Urothelium cell line (cell line): ENCODE measurements around the gene UQCRC2.
"Not testable (repeated sequence)": the region's sequence is repeated elsewhere in the genome, so short reads cannot be mapped to it uniquely, and the experiment has no call there.

Source experiments
- DNase-seq: peaks from one replicate; pipeline ENCODE4 v3.0.0; 2011; ENCODE audit warnings: low spot score, mixed read lengths
- FAIRE-seq: peaks from 2 replicates; lab custom pipeline; 2011; peaks lifted over from hg19 to GRCh38; lab: Jason Lieb, UNC

UQCRC2 gene

GRCh38 chr16:22007509-22008214, 54.5 kb downstream of the UQCRC2 start, which contains the start of gene MOSMO:
Gene MOSMO, plus strand, starts transcription at chr16:22008111. Its CDS starts 191 bp downstream, at chr16:22008302.
- no peak for FAIRE-seq
- peak; percentile 79 for DNase-seq

GRCh38 chr16:22008215-22009059, 55.3 kb downstream of the UQCRC2 start:
- DNase-seq (no peak), FAIRE-seq (no peak)

- no peak for FAIRE-seq
- DNase-seq, result no peak
Observed at GRCh38 chr16:22010902-22011301, 57.7 kb downstream of the UQCRC2 start.

DNA sequence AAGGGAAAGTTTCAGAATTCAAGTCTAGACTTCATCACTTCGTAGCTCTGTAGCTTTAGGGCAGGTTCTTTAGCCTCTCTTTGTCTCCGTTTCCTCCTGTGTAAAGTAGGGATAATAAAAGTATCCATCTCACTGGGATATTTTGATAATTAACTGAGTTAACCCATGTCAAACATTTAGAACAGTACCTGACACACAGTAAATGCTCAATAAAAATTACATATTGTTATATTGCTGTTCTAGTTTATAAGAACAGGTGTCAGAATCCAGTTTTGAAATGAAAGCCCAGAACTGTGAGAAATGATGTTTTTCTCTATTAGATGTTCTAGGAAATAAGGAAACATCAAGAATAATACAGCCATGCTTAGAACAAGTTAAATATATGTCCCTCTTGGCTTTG, 59.1 kb downstream of the UQCRC2 start:
- no peak for FAIRE-seq

DNA sequence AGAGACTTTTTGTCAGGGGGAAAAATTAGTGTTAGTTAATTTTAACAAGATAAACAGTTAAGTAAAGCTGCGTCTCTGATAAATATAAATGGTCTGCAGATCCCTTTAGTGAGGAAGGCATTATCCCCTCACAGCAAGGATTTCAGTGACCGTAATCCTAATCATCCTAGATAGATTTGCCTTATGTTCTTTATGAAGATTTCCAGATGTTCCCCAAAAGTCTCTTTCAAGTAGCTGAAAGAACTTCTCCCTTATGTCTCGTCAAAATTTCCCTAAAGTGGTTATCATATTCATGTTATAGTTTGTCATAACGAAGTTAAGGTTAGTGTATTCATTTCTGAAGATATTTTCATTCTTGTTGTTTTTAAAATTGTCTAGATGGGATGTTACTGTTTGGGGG, 60.3 kb downstream of the UQCRC2 start:
- DNase-seq, result no peak
- FAIRE-seq, result no peak

More for the DNA sequence above, 59.1 kb downstream of the UQCRC2 start:
- DNase-seq, result no peak

- no peak for FAIRE-seq
- DNase-seq, result no peak
Observed at GRCh38 chr16:22014271-22014873, 61.2 kb downstream of the UQCRC2 start.

- DNase-seq, result no peak
- FAIRE-seq, result no peak
Observed at GRCh38 chr16:22016927-22017326, 63.8 kb downstream of the UQCRC2 start.

DNA sequence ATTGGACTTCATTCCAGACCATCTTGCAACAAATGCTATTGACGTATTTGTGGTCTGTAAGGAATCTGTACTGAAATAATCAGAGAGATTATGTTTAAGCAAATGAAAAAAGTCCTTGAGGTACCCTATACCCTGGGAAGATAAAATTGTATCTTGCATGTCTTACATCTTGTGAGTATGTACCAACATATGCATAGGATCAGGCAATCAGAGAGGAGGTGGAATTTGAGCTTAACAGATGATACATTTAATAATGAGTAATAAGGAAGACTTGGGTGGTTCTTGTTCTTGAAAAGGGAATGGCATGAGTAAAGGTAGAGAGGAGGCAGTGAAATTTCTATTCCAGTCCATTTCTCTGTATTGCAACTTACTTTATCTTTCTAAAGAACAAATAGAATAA, 65.4 kb downstream of the UQCRC2 start:
- DNase-seq (no peak), FAIRE-seq (no peak)

DNA sequence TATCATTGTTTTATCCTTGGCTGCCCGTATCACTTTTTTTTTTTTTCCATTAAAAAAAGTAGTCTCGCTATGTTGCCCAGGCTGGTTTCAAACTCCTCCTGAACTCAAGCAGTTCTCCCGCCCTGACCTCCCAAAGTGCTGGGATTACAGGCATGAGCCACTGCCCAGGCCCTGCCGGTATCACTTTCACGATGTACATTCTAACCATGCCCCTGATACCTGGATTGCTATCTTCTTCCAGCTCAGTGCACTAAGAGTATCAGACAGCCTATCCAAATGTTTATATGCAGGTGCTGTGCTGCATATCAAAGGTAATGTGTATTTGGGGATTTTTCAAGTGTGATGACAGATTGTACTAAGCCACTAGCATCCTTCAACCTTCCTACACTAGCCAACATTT, 69.0 kb downstream of the UQCRC2 start:
- no peak for FAIRE-seq

DNA sequence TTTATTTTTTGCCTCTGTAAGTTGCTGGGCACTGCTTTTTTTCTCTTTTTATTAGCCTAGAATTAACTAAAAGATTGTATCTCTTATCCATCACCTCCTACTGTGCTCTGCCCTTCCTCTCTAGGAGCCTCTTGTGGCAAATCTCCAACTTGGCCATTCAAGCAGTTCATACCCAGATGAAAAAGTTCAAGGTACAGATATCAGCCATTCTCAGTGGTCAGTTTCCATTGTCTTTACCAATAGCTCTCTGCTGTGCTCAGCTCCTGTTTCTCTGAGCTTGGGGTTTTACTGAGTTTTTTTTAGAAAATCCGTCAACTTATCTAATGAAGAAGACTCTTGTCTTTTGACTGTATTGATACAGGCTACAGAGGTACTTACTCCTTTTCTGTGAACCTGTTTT, 70.3 kb downstream of the UQCRC2 start:
- no peak for DNase-seq
- FAIRE-seq, result no peak

More for the DNA sequence above, 69.0 kb downstream of the UQCRC2 start:
- no peak for DNase-seq

GRCh38 chr16:22024785-22025184, 71.6 kb downstream of the UQCRC2 start:
- DNase-seq, FAIRE-seq: not testable (repeated sequence)

GRCh38 chr16:22027633-22028032, 74.5 kb downstream of the UQCRC2 start:
- FAIRE-seq (no peak), DNase-seq (no peak)

GRCh38 chr16:22029632-22030031, 76.5 kb downstream of the UQCRC2 start:
- no peak for DNase-seq
- no peak for FAIRE-seq

DNA sequence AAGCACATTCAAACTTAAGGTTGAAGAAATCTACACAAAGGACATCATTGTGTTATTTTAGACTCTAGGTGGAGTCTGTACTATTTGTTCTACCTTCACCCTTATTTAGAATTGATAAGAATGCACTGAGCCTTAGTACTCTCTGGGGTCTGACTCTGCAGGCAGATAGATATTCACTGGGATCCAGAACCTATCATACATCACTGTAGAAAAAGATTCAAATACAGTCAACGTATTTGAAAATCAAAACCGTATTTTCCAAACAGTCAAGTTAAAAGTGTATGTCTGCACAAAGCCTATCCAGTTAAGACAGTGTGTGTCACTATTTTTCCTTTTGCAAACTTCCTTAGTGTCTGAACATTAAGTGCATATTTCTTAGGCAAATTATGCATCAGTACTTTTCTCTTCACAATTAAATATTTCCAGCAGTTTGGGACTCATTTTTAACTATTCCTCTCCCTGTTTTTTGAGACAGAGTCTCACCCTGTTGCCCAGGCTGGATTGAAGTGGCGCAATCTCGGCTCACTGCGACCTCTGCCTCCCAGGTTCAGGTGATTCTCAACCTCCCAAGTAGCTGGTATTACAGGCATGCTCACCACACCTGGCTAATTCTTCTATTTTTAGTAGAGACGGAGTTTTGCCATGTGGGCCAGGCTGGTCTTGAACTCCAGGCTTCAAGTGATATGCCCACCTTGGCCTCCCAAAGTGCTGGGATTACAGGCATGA, 77.1 kb downstream of the UQCRC2 start:
- DNase-seq, result no peak
- FAIRE-seq, result no peak

- DNase-seq (no peak), FAIRE-seq (no peak)
Observed at GRCh38 chr16:22031483-22032083, 78.4 kb downstream of the UQCRC2 start.
